Progenitor cell of endocrine pancreas (in vitro differentiated cells): ENCODE results near the gene EID3. TPM values are rescaled to one million over a fixed set of nuclear protein-coding genes. Genes with fewer than 3 reads are reported as not detected.

Experiments
- DNase-seq: peaks from one replicate; pipeline ENCODE4 v3.0.0; 2021; ENCODE audit warnings: low spot score; ENCODE audit not compliant: unreplicated experiment
- H3K27ac Mint-ChIP-seq: 2 replicates; pipeline ENCODE4 v1.8.0; 2021; ENCODE audit warnings: mild to moderate bottlenecking, moderate library complexity, mixed read lengths
- H3K27me3 Mint-ChIP-seq: 2 replicates; pipeline ENCODE4 v1.8.0; 2021; ENCODE audit warnings: mixed read lengths
- H3K36me3 Mint-ChIP-seq: 2 replicates; pipeline ENCODE4 v1.8.0; 2022; ENCODE audit warnings: mixed read lengths; ENCODE audit not compliant: insufficient read depth
- H3K4me1 Mint-ChIP-seq: 2 replicates; pipeline ENCODE4 v1.8.0; 2021; ENCODE audit warnings: low read depth, mixed read lengths
- H3K4me3 Mint-ChIP-seq: 2 replicates; pipeline ENCODE4 v1.8.0; 2021; ENCODE audit warnings: low read depth, mild to moderate bottlenecking, moderate library complexity, mixed read lengths
- H3K9me3 Mint-ChIP-seq: 2 replicates; pipeline ENCODE4 v1.8.0; 2021; ENCODE audit warnings: low read depth, mixed read lengths
- CTCF ChIP-seq: fragments of 200-600 bp; sonication (generic); IDR thresholded peaks from one replicate; pipeline ENCODE4 v1.5.0; 2021; ENCODE audit warnings: antibody characterized with exemption, mild to moderate bottlenecking; ENCODE audit not compliant: unreplicated experiment
- total RNA-seq: library from RNA; stranded (reverse); gene quantifications from 2 replicates; pipeline ENCODE4 v1.2.1, GENCODE V29; 2021

The EID3 gene
- total RNA-seq, 1 donor from 2014 or later: 2.9 TPM

GRCh38 chr12:104305349-104305748 lies 1.8 kb downstream of the EID3 start:
- H3K36me3 Mint-ChIP-seq: peaks cover 25% of the 10 kb centered on the region
- no peak for TF ChIP-seq CTCF
- H3K9me3 Mint-ChIP-seq: no peaks in the 10 kb centered on the region
- no peaks in the 10 kb centered on the region for H3K27me3 Mint-ChIP-seq
- H3K27ac Mint-ChIP-seq: no peak overlapping the region
- peaks cover 28% of the 10 kb centered on the region for H3K4me1 Mint-ChIP-seq
- H3K4me3 Mint-ChIP-seq: no peak overlapping the region
- no peak for DNase-seq

GRCh38 chr12:104306376-104306775 lies 2.8 kb downstream of the EID3 start:
- Mint-ChIP-seq H3K27ac (no peak overlapping the region), H3K4me1 (peaks cover 31% of the 10 kb centered on the region), H3K9me3 (no peaks in the 10 kb centered on the region), H3K27me3 (no peaks in the 10 kb centered on the region), H3K36me3 (peaks cover 25% of the 10 kb centered on the region), H3K4me3 (no peak overlapping the region)
- no peak for TF ChIP-seq CTCF
- DNase-seq: no peak

GRCh38 chr12:104306943-104307654 lies 3.6 kb downstream of the EID3 start:
- Mint-ChIP-seq H3K27me3 (no peaks in the 10 kb centered on the region), H3K4me1 (peaks cover 28% of the 10 kb centered on the region), H3K9me3 (no peaks in the 10 kb centered on the region), H3K4me3 (no peak overlapping the region), H3K27ac (peak overlapping the region; percentile 15), H3K36me3 (peaks cover 25% of the 10 kb centered on the region)
- TF ChIP-seq CTCF: no peak
- no peak for DNase-seq

GRCh38 chr12:104307655-104308000 lies 4.1 kb downstream of the EID3 start:
- H3K4me3 Mint-ChIP-seq: no peak overlapping the region

GRCh38 chr12:104309446-104309993 lies 6.0 kb downstream of the EID3 start:
- no peak for TF ChIP-seq CTCF
- peaks cover 18% of the 10 kb centered on the region for H3K4me1 Mint-ChIP-seq
- DNase-seq: no peak
- peaks cover 23% of the 10 kb centered on the region for H3K36me3 Mint-ChIP-seq
- H3K4me3 Mint-ChIP-seq: no peak overlapping the region
- H3K27me3 Mint-ChIP-seq: no peaks in the 10 kb centered on the region
- peak overlapping the region; percentile 3 for H3K27ac Mint-ChIP-seq
- no peaks in the 10 kb centered on the region for H3K9me3 Mint-ChIP-seq

More at GRCh38 chr12:104307655-104308000, 4.1 kb downstream of the EID3 start:
- Mint-ChIP-seq H3K27ac (peak overlapping the region; percentile 15), H3K36me3 (peaks cover 25% of the 10 kb centered on the region), H3K9me3 (no peaks in the 10 kb centered on the region), H3K4me1 (peaks cover 28% of the 10 kb centered on the region), H3K27me3 (no peaks in the 10 kb centered on the region)
- TF ChIP-seq CTCF: no peak
- no peak for DNase-seq
